Measurements from ENCODE around the gene MMUT.
A peak's percentile ranks its signal among the peaks of the same experiment; 100 is the strongest.
"Not testable (repeated sequence)": the region's sequence is repeated elsewhere in the genome, so short reads cannot be mapped to it uniquely, and the experiment has no call there.

The MMUT gene

GRCh38 chr6:49462927-49463611 lies at the start of gene MMUT, which contains the start of gene CENPQ:
MMUT (minus strand) TSS chr6:49463253; CDS start chr6:49459466, 3,787 bp downstream.
CENPQ (plus strand) TSS chr6:49463370; CDS start chr6:49470177, 6,807 bp downstream.
- DNase-seq, result peak; percentile 94

- DNase-seq, result no peak
Measured at GRCh38 chr6:49509342-49509741, 46.3 kb upstream of the MMUT start.

- no peak for DNase-seq
Measured at GRCh38 chr6:49506569-49507111, 43.6 kb upstream of the MMUT start.

- no peak for DNase-seq
Measured at GRCh38 chr6:49504666-49505065, 41.6 kb upstream of the MMUT start.

GRCh38 chr6:49499623-49500022 lies 36.6 kb upstream of the MMUT start, which contains the start of gene GLYATL3:
GLYATL3 (plus strand) TSS chr6:49499923; CDS start chr6:49511991, 12,068 bp downstream.
- no peak for DNase-seq

- no peak for DNase-seq
Measured at GRCh38 chr6:49499126-49499525, 36.1 kb upstream of the MMUT start.

GRCh38 chr6:49497304-49497703 lies 34.3 kb upstream of the MMUT start:
- DNase-seq, result no peak

- DNase-seq, result no peak
Measured at GRCh38 chr6:49490633-49491032, 27.6 kb upstream of the MMUT start.

- not testable (repeated sequence) for DNase-seq
Measured at GRCh38 chr6:49483380-49483779, 20.3 kb upstream of the MMUT start.

- DNase-seq, result not testable (repeated sequence)
Measured at GRCh38 chr6:49481846-49482245, 18.8 kb upstream of the MMUT start.

- no peak for DNase-seq
Measured at GRCh38 chr6:49479308-49479970, 16.4 kb upstream of the MMUT start.

GRCh38 chr6:49476564-49476963 lies 13.5 kb upstream of the MMUT start:
- not testable (repeated sequence) for DNase-seq

GRCh38 chr6:49468042-49468441 lies 5.0 kb upstream of the MMUT start:
- DNase-seq, result no peak

- DNase-seq, result no peak
Measured at GRCh38 chr6:49464691-49465090, 1.6 kb upstream of the MMUT start.

- no peak for DNase-seq
Measured at GRCh38 chr6:49463612-49463967, 537 bp upstream of the MMUT start.

GRCh38 chr6:49462599-49462926 lies 490 bp downstream of the MMUT start:
- no peak for DNase-seq

GRCh38 chr6:49462071-49462470 lies 982 bp downstream of the MMUT start:
- DNase-seq, result no peak

- no peak for DNase-seq
Measured at GRCh38 chr6:49457771-49458170, 5.3 kb downstream of the MMUT start.

GRCh38 chr6:49454787-49455709 lies 8.0 kb downstream of the MMUT start:
- no peak for DNase-seq

- DNase-seq, result no peak
Measured at GRCh38 chr6:49453221-49453620, 9.8 kb downstream of the MMUT start.

GRCh38 chr6:49430866-49431265 lies 32.2 kb downstream of the MMUT start:
- no peak for DNase-seq

- DNase-seq, result no peak
Measured at GRCh38 chr6:49430187-49430586, 32.9 kb downstream of the MMUT start.

- no peak for DNase-seq
Measured at GRCh38 chr6:49423817-49424216, 39.2 kb downstream of the MMUT start.

Data from activated CD8-positive, alpha-beta memory T cell treated with anti-CD3 and anti-CD28 coated beads for 24 hours (primary cell).